ENCODE results near the gene OPN4.
"Not testable (repeated sequence)": the region's sequence is repeated elsewhere in the genome, so short reads cannot be mapped to it uniquely, and the experiment has no call there.

Gene OPN4

GRCh38 chr10:86654411-86655172 lies at the start of gene OPN4:
TSS of gene OPN4 (plus strand) at chr10:86654547. CDS start at chr10:86654784, 237 bp downstream.
- Mint-ChIP-seq H3K4me1 (no peaks in the 10 kb centered on the region), H3K27ac (no peak within 1 kb of the TSS), H3K36me3 (no peaks in the 10 kb centered on the region), H3K9me3 (no peaks in the 10 kb centered on the region), H3K27me3 (peaks cover 18 to 38% of the 10 kb centered on the region in 2 donors), H3K4me3 (no peak within 1 kb of the TSS)
- ATAC-seq (replicated peaks) (no peak), DNase-seq (no peak)

- Mint-ChIP-seq H3K27me3 (peaks cover 20 to 34% of the 10 kb centered on the region in 2 donors), H3K9me3 (peaks cover 0 to 7% of the 10 kb centered on the region in 2 donors), H3K27ac (no peak overlapping the region), H3K4me1 (no peaks in the 10 kb centered on the region), H3K4me3 (no peak overlapping the region), H3K36me3 (peaks cover 0 to 4% of the 10 kb centered on the region in 2 donors)
- ATAC-seq (replicated peaks), result no peak
- DNase-seq, result no peak
These were observed 46.7 kb upstream of the OPN4 start for GRCh38 chr10:86607674-86608073.

- Mint-ChIP-seq H3K4me3 (no peak overlapping the region), H3K4me1 (no peaks in the 10 kb centered on the region), H3K36me3 (peaks cover 0 to 4% of the 10 kb centered on the region in 2 donors), H3K27ac (no peak overlapping the region), H3K27me3 (peaks cover 22 to 47% of the 10 kb centered on the region in 2 donors), H3K9me3 (peaks cover 0 to 7% of the 10 kb centered on the region in 2 donors)
- ATAC-seq (replicated peaks), result no peak
- DNase-seq, result no peak
These were observed 44.4 kb upstream of the OPN4 start for GRCh38 chr10:86609920-86610319.

GRCh38 chr10:86611386-86611785 lies 43.0 kb upstream of the OPN4 start:
- H3K4me1 Mint-ChIP-seq, result no peaks in the 10 kb centered on the region
- H3K27me3 Mint-ChIP-seq, result peaks cover 23 to 43% of the 10 kb centered on the region in 2 donors
- H3K36me3 Mint-ChIP-seq, result peaks cover 0 to 7% of the 10 kb centered on the region in 2 donors
- no peak overlapping the region for H3K4me3 Mint-ChIP-seq
- peaks cover 5 to 8% of the 10 kb centered on the region in 2 donors for H3K9me3 Mint-ChIP-seq
- ATAC-seq (replicated peaks), result no peak
- no peak overlapping the region for H3K27ac Mint-ChIP-seq
- DNase-seq, result no peak

GRCh38 chr10:86613096-86613495 lies 41.3 kb upstream of the OPN4 start:
- ATAC-seq (replicated peaks), result no peak
- H3K4me1 Mint-ChIP-seq, result no peaks in the 10 kb centered on the region
- no peak overlapping the region for H3K27ac Mint-ChIP-seq

GRCh38 chr10:86613905-86614304 lies 40.4 kb upstream of the OPN4 start:
- ATAC-seq (replicated peaks), result no peak
- Mint-ChIP-seq H3K9me3 (peaks cover 3 to 9% of the 10 kb centered on the region in 2 donors), H3K4me1 (no peaks in the 10 kb centered on the region), H3K27ac (no peak overlapping the region), H3K27me3 (peaks cover 15 to 28% of the 10 kb centered on the region in 2 donors), H3K4me3 (no peak overlapping the region), H3K36me3 (peaks cover 0 to 4% of the 10 kb centered on the region in 2 donors)
- DNase-seq, result no peak

More at GRCh38 chr10:86613096-86613495, 41.3 kb upstream of the OPN4 start:
- DNase-seq, result no peak
- Mint-ChIP-seq H3K27me3 (peaks cover 17 to 36% of the 10 kb centered on the region in 2 donors), H3K9me3 (peaks cover 4 to 9% of the 10 kb centered on the region in 2 donors), H3K36me3 (peaks cover 0 to 4% of the 10 kb centered on the region in 2 donors), H3K4me3 (no peak overlapping the region)

GRCh38 chr10:86614853-86615252 lies 39.5 kb upstream of the OPN4 start:
- ATAC-seq (replicated peaks), result peak in 1 of 2 donors; percentile 52
- Mint-ChIP-seq H3K36me3 (peaks cover 0 to 4% of the 10 kb centered on the region in 2 donors), H3K4me1 (no peaks in the 10 kb centered on the region), H3K9me3 (peaks cover 3 to 9% of the 10 kb centered on the region in 2 donors), H3K27ac (no peak overlapping the region), H3K4me3 (no peak overlapping the region), H3K27me3 (peaks cover 15 to 27% of the 10 kb centered on the region in 2 donors)
- no peak for DNase-seq

GRCh38 chr10:86617278-86617677 lies 37.1 kb upstream of the OPN4 start:
- not testable (repeated sequence) for H3K4me3 Mint-ChIP-seq; H3K27ac Mint-ChIP-seq; DNase-seq; H3K4me1 Mint-ChIP-seq; H3K9me3 Mint-ChIP-seq; H3K36me3 Mint-ChIP-seq; ATAC-seq (replicated peaks)
- peaks cover 12 to 17% of the 10 kb centered on the region in 2 donors for H3K27me3 Mint-ChIP-seq

GRCh38 chr10:86628311-86628710 lies 26.0 kb upstream of the OPN4 start:
- ATAC-seq (replicated peaks), result no peak
- Mint-ChIP-seq H3K9me3 (no peaks in the 10 kb centered on the region), H3K4me3 (no peak overlapping the region), H3K27ac (no peak overlapping the region), H3K4me1 (peaks cover 2 to 5% of the 10 kb centered on the region in 2 donors), H3K27me3 (peaks cover 31 to 56% of the 10 kb centered on the region in 2 donors), H3K36me3 (no peaks in the 10 kb centered on the region)
- no peak for DNase-seq

- no peak for DNase-seq
- peaks cover 40 to 73% of the 10 kb centered on the region in 2 donors for H3K27me3 Mint-ChIP-seq
- H3K4me1 Mint-ChIP-seq, result peaks cover 2 to 5% of the 10 kb centered on the region in 2 donors
- no peak for ATAC-seq (replicated peaks)
- no peak overlapping the region for H3K27ac Mint-ChIP-seq
- H3K9me3 Mint-ChIP-seq, result no peaks in the 10 kb centered on the region
- no peaks in the 10 kb centered on the region for H3K36me3 Mint-ChIP-seq
- no peak overlapping the region for H3K4me3 Mint-ChIP-seq
These were observed 24.3 kb upstream of the OPN4 start for GRCh38 chr10:86630079-86630478.

- Mint-ChIP-seq H3K36me3 (no peaks in the 10 kb centered on the region), H3K9me3 (no peaks in the 10 kb centered on the region), H3K27me3 (peaks cover 35 to 71% of the 10 kb centered on the region in 2 donors), H3K4me3 (no peak overlapping the region), H3K27ac (no peak overlapping the region), H3K4me1 (peaks cover 2 to 5% of the 10 kb centered on the region in 2 donors)
- no peak for ATAC-seq (replicated peaks)
- no peak for DNase-seq
These were observed 22.1 kb upstream of the OPN4 start for GRCh38 chr10:86632009-86632800.

GRCh38 chr10:86632951-86633350 lies 21.4 kb upstream of the OPN4 start:
- ATAC-seq (replicated peaks), result no peak
- no peaks in the 10 kb centered on the region for H3K9me3 Mint-ChIP-seq
- H3K36me3 Mint-ChIP-seq, result no peaks in the 10 kb centered on the region
- peaks cover 2 to 5% of the 10 kb centered on the region in 2 donors for H3K4me1 Mint-ChIP-seq
- H3K27me3 Mint-ChIP-seq, result peaks cover 35 to 64% of the 10 kb centered on the region in 2 donors
- H3K27ac Mint-ChIP-seq, result no peak overlapping the region
- H3K4me3 Mint-ChIP-seq, result no peak overlapping the region
- no peak for DNase-seq

GRCh38 chr10:86635402-86635801 lies 18.9 kb upstream of the OPN4 start:
- Mint-ChIP-seq H3K9me3 (no peaks in the 10 kb centered on the region), H3K27ac (no peak overlapping the region), H3K27me3 (peaks cover 40 to 50% of the 10 kb centered on the region in 2 donors), H3K4me3 (no peak overlapping the region), H3K4me1 (peaks cover 2 to 5% of the 10 kb centered on the region in 2 donors), H3K36me3 (no peaks in the 10 kb centered on the region)
- ATAC-seq (replicated peaks) (no peak), DNase-seq (no peak)

- H3K27me3 Mint-ChIP-seq, result peaks cover 32 to 42% of the 10 kb centered on the region in 2 donors
- no peak for DNase-seq
- no peak for ATAC-seq (replicated peaks)
- no peak overlapping the region for H3K4me3 Mint-ChIP-seq
- H3K27ac Mint-ChIP-seq, result no peak overlapping the region
- H3K9me3 Mint-ChIP-seq, result no peaks in the 10 kb centered on the region
- no peaks in the 10 kb centered on the region for H3K36me3 Mint-ChIP-seq
- H3K4me1 Mint-ChIP-seq, result peaks cover 2 to 5% of the 10 kb centered on the region in 2 donors
These were observed 18.0 kb upstream of the OPN4 start for GRCh38 chr10:86636311-86636710.
